PC-9 (cell line): Measurements from ENCODE around the gene USH2A. TPM values are rescaled to one million over a fixed set of nuclear protein-coding genes. Genes with fewer than 3 reads are reported as not detected.

Experiments used
- BruUV-seq: library from RNA; stranded (reverse); fragments of 400-500 nt; replicated peaks from 2 replicates; lab custom pipeline; 2021; lab: Mats Ljungman, UMichigan
- CTCF ChIA-PET: fragments of 300-600 bp; sonication (Branson Sonifier 250); formaldehyde crosslinking; loops from one replicate; lab custom pipeline; 2022; ENCODE audit warnings: antibody characterized with exemption; lab: Charles Lee
- POLR2A ChIA-PET: fragments of 300-600 bp; sonication (Branson Sonifier 250); formaldehyde crosslinking; loops from one replicate; lab custom pipeline; 2022; ENCODE audit warnings: antibody characterized with exemption; ENCODE audit not compliant: unreplicated experiment; lab: Charles Lee
- DNase-seq, 2 experiments: peaks; one replicate each; pipeline versions ENCODE4 v3.0.0 to v3.0.0-alpha.2; 2015 to 2022; ENCODE audit warnings: mixed read lengths in 1 of 2
- H2AFZ ChIP-seq: fragments of 200-600 bp; sonication (generic); 2 replicates; pipeline ENCODE4 v1.8.1; 2017; ENCODE audit warnings: antibody characterized with exemption
- H3F3A ChIP-seq: fragments of 200-600 bp; sonication (generic); 2 replicates; pipeline ENCODE4 v1.8.1; 2017; ENCODE audit warnings: antibody characterized with exemption, mild to moderate bottlenecking, low read depth; ENCODE audit not compliant: insufficient read depth
- H3K27ac ChIP-seq: fragments of 200-600 bp; sonication (generic); 2 replicates; pipeline ENCODE4 v1.6.1; 2016; ENCODE audit warnings: mixed run types
- H3K27me3 ChIP-seq: fragments of 200-600 bp; sonication (generic); 2 replicates; pipeline ENCODE4 v1.6.1; 2016; ENCODE audit warnings: low read depth, mixed run types; ENCODE audit not compliant: insufficient read depth
- H3K36me3 ChIP-seq: fragments of 200-600 bp; sonication (generic); 2 replicates; pipeline ENCODE4 v1.6.1; 2016; ENCODE audit warnings: low read depth, mixed run types
- H3K4me1 ChIP-seq: fragments of 200-600 bp; sonication (generic); replicated peaks from 2 replicates; pipeline ENCODE4 v1.6.1; 2016; ENCODE audit warnings: mixed run types; ENCODE audit not compliant: insufficient read depth
- H3K4me2 ChIP-seq: fragments of 200-600 bp; sonication (generic); 2 replicates; pipeline ENCODE4 v1.6.1; 2017; ENCODE audit warnings: mixed run types
- H3K4me3 ChIP-seq: fragments of 200-600 bp; sonication (generic); 2 replicates; pipeline ENCODE4 v1.6.1; 2016; ENCODE audit warnings: mixed run types
- H3K79me2 ChIP-seq: fragments of 200-600 bp; sonication (generic); 2 replicates; pipeline ENCODE4 v1.6.1; 2017; ENCODE audit warnings: low read depth, mixed run types
- H3K9me2 ChIP-seq: fragments of 200-600 bp; sonication (generic); 2 replicates; pipeline ENCODE4 v1.8.1; 2017; ENCODE audit warnings: mild to moderate bottlenecking; ENCODE audit not compliant: insufficient read depth
- H3K9me3 ChIP-seq: fragments of 200-600 bp; sonication (generic); 2 replicates; pipeline ENCODE4 v1.8.1; 2016; ENCODE audit warnings: low read depth; ENCODE audit not compliant: insufficient read depth
- H4K20me1 ChIP-seq: fragments of 200-600 bp; sonication (generic); 2 replicates; pipeline ENCODE4 v1.8.1; 2017; ENCODE audit not compliant: insufficient read depth
- CTCF ChIP-seq: fragments of 200-600 bp; sonication (generic); conservative IDR thresholded peaks from 2 replicates; pipeline ENCODE4 v1.6.1; 2017; ENCODE audit warnings: mixed run types, antibody characterized with exemption, mild to moderate bottlenecking, moderate library complexity
- EZH2 ChIP-seq: fragments of 200-600 bp; sonication (generic); IDR thresholded peaks from 2 replicates; pipeline ENCODE4 v1.8.0; 2017; ENCODE audit warnings: antibody characterized with exemption, low read depth
- intact Hi-C: fragments of 100-400 bp; cut with micrococcal nuclease; formaldehyde crosslinking; loops from one replicate; pipeline ENCODE4 v1.10.0; 2022; ENCODE audit not compliant: unreplicated experiment
- total RNA-seq: library from RNA; stranded (reverse); gene quantifications from 2 replicates; pipeline ENCODE4 v1.2.3, GENCODE V29; 2021

Gene USH2A
- total RNA-seq, 1 experiment from 2014 or later, result not detected

DNA sequence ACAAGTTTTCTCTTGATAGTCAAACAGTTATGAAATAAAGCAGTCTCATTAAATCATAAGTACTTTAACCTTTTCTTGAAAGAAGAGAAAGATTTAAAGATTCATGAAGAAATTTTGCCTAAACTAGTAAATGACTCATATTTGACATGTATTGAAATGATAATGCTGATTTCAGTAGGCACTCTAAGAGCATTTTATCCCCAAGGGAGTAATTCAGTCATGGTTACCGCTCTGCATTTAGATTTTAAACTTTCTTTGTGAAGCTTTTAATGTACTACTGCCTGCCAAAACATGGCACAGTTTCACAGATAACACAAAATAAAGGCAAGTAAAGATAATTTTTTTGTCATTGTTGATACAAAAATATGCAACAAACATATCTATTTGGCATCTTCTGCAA, 6.8 kb downstream of the USH2A start:
- no peak overlapping the region for H3K4me2 ChIP-seq
- no peaks in the 10 kb centered on the region for H3K4me1 ChIP-seq
- H3K36me3 ChIP-seq, result no peaks in the 10 kb centered on the region
- H3K79me2 ChIP-seq, result no peaks in the 10 kb centered on the region
- no peak for DNase-seq
- no peak overlapping the region for H3K4me3 ChIP-seq
- H2AFZ ChIP-seq, result no peak overlapping the region
- no peaks in the 10 kb centered on the region for H4K20me1 ChIP-seq
- TF ChIP-seq EZH2 (no peak), CTCF (no peak)
- no peaks in the 10 kb centered on the region for H3F3A ChIP-seq
- ChIA-PET CTCF (no interaction called here), POLR2A (no interaction called here)
- H3K27ac ChIP-seq, result no peak overlapping the region
- no TSS peak for BruUV-seq
- no peaks in the 10 kb centered on the region for H3K27me3 ChIP-seq
- H3K9me2 ChIP-seq, result no peaks in the 10 kb centered on the region
- intact Hi-C loops, result no loop called here
- no peaks in the 10 kb centered on the region for H3K9me3 ChIP-seq

- TF ChIP-seq EZH2 (no peak), CTCF (no peak)
- Histone ChIP-seq H3K79me2 (no peaks in the 10 kb centered on the region), H4K20me1 (no peaks in the 10 kb centered on the region), H3K27me3 (no peaks in the 10 kb centered on the region), H3K9me2 (no peaks in the 10 kb centered on the region), H3K4me2 (no peak overlapping the region), H3K36me3 (no peaks in the 10 kb centered on the region), H3F3A (no peaks in the 10 kb centered on the region), H2AFZ (no peak overlapping the region), H3K4me1 (no peaks in the 10 kb centered on the region), H3K9me3 (no peaks in the 10 kb centered on the region), H3K4me3 (no peak overlapping the region), H3K27ac (no peak overlapping the region)
- intact Hi-C loops, result no loop called here
- no peak for DNase-seq
- BruUV-seq, result no TSS peak
- ChIA-PET POLR2A (no interaction called here), CTCF (no interaction called here)
Measured at GRCh38 chr1:216410026-216410425, 13.2 kb downstream of the USH2A start.

DNA sequence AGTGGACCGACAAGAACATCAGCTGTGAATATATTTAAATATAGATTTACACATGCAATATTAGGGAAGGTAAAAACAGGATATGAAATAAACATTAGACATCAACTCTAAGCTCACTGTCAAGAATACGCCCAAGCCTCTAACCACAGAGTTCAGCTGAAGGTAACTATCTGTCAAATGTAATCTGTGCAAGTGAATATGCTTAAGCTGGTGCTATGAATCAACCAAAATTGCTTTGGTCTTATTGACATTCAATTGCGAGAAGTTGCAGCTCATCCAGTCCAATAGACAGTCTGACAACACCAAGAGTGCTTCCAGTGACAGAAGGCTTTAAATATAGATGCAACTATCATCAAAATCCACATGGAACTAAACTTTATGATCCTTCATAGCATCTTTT, 32.3 kb downstream of the USH2A start:
- Histone ChIP-seq H3K79me2 (no peaks in the 10 kb centered on the region), H3K27ac (no peak overlapping the region), H3K27me3 (no peaks in the 10 kb centered on the region), H4K20me1 (no peaks in the 10 kb centered on the region), H3K4me3 (no peak overlapping the region), H3K9me3 (no peaks in the 10 kb centered on the region), H3K4me2 (no peak overlapping the region), H3F3A (no peaks in the 10 kb centered on the region), H3K9me2 (no peaks in the 10 kb centered on the region), H3K36me3 (no peaks in the 10 kb centered on the region), H2AFZ (no peak overlapping the region), H3K4me1 (no peaks in the 10 kb centered on the region)
- intact Hi-C loops, result no loop called here
- ChIA-PET CTCF (no interaction called here), POLR2A (no interaction called here)
- no TSS peak for BruUV-seq
- no peak for DNase-seq
- no peak for TF ChIP-seq CTCF
- no peak for TF ChIP-seq EZH2
